ENCODE results near the gene ETV4. TPM values are rescaled to one million over a fixed set of nuclear protein-coding genes. Genes with fewer than 3 reads are reported as not detected.

ETV4 gene
- total RNA-seq, 1 donor from 2014 or later: 3.7 TPM

DNA sequence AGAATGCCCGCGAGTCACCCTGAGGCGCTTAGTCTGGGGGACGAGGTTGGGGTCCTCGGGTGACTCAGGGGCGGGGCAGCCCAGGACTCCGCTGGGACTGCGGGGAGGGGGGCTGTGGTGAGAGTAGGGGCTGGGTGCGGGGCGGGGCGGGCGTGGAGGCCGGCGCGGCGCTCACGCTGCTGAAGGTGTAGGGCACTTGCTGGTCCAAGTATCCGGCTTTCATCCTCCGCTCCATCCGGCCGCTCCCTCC lies 832 bp downstream of the ETV4 start:
- DNase-seq (ENCODE audit: low spot score): no peak

GRCh38 chr17:43543771-43544575 lies 2.2 kb downstream of the ETV4 start:
- DNase-seq (ENCODE audit: low spot score): no peak

DNA sequence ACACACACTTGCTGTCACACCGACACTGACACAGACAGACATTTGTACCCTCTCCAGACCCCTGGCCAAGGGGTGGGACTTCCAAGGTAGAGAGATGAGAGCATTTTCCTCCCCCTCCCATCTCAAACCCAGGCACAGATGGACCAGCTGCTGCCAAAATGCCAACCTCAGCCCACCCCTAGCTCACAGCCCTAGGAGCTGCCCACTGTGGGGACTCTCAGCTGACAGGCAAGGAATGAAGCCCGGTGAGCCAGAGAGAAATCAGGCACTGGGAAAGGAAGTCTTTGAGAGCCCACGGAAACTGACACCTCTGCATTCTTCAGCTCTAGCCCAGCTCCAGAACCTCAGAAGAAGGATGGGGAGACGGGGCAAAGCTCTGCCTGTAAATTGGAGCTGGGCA lies 2.8 kb downstream of the ETV4 start:
- no peak for DNase-seq (ENCODE audit: low spot score)

- DNase-seq (ENCODE audit: low spot score): no peak
Observed at GRCh38 chr17:43542859-43543258, 3.3 kb downstream of the ETV4 start.

DNA sequence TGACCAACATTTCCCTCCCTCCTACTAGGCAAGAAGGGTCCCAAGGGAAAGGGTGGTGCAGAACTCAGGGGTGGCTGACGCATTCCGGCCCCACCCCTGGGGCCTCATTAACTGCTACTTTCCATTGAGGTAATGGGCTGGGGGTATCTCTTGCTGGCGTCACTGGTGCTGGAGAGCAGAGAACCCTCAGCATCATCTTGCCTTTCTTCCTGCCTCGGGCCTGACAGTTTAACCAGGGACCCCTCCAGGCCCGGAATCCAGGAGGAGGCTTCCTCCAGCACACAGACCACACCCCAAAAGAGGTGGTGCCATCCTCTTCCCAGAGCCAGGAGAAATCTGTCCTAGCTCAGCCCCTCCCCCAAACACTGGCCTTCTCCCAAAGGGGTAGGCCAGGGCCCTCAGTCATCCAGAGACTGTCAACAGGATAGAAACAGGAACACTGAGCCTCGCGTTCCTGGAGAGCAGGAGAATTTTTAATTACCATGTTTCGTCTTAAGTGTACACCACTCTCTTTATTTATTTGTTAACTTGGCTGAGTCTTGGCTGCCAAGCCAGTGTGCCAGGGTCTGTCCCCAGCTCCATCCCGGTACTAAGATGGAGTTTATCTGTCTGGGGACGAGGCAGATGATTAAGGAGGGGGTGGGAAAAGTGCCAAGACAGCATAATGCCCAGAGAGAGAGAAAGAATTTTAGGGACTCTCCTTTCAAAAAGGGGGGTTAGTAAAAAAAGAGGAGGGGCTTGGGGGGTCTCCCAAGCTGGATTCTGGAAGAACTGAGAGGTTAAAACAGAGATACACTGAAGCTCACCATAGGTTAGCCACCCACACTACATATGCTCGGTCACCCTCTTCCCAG lies 5.1 kb downstream of the ETV4 start:
- no peak for DNase-seq (ENCODE audit: low spot score)

GRCh38 chr17:43536236-43536992 lies 9.7 kb downstream of the ETV4 start:
- DNase-seq (ENCODE audit: low spot score): no peak

DNA sequence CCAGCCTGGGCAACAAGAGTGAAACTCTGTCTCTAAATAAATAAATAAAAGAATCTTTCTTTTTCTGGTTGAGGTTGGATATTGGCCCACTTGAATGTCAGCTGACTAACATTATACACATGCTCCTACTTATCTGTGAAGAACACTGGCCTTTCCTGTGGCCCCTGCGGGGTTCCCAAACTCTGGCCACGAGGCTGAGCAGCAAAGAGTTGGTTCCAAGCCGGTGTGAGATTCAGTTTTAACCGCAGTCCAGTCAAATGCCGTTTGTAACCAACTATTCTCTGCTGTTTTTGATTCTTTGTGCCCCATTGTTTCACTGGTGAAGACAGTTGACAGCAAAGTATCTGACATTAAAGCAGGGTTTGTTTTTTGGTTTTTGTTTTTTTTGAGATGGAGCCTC lies 11.2 kb downstream of the ETV4 start:
- DNase-seq (ENCODE audit: low spot score): no peak

DNA sequence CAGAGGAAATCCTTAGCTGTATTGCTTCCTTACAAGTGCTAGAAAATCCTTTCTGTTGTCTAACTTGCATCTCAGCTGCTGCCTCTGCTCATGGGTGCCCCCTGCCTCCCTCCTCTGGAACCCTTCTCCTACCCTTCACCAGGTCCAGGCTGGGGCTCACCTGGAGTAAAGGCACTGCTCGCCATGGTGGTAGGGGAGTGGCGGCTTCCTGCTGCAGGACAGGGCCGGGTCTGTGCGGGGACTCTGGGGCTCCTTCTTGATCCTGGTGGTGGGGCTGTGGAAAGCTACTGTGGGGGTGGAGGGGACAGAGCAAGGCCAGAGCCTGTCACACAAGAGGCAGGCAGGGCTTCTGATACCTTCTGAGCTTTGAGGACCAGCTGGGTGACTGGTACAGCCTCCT lies 12.4 kb downstream of the ETV4 start:
- no peak for DNase-seq (ENCODE audit: low spot score)

DNA sequence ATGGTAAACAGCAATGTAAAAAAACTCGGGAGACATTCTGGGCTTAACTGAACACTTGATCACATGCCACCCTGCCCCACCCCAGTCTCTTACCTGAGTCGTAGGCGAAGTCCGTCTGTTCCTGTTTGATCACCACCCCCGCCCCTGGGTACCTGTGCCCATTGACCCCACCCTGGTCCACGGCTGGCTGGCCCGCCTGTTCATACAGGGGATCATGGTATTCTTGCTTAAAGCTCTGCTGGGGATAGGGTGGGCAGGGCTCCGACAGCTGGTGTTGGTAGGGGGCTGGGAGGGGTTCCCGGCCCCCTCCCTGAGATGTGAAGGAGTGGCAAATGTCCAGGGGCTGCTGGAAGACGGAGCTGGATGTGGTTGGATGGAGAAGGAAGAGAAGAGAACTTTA lies 13.6 kb downstream of the ETV4 start:
- no peak for DNase-seq (ENCODE audit: low spot score)

DNA sequence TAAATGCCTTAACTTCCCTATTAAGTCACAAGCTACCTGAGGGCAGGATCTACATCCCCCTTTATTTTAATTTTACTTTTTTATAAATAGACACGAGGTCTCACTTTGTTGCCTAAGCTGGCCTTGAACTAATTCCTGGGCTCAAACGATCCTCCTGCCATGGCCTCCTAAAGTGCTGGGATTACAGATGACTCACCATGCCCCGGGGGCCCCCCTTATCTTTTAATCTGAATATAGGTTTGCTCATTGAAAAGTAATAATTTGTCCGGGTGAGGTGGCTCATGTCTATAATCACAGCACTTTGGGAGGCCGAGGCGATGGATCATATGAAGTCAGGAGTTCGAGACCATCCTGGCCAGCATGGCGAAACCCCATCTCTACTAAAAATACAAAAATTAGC lies 14.2 kb downstream of the ETV4 start:
- DNase-seq (ENCODE audit: low spot score): no peak

DNA sequence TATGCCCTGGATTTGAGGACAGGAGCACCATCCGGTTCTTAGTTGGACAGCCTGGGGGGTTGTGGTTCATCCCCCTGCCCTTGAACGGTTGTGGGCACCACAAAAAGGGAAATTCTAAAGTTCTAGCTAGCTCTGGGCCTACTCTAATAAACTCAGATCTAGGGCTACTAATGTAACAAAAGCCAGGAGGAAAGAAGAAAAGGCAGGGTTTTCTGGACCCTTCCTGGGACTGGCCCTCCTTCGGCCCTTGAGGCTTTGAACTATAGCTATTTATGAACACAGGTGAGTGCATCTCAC lies 15.1 kb downstream of the ETV4 start:
- no peak for DNase-seq (ENCODE audit: low spot score)

DNA sequence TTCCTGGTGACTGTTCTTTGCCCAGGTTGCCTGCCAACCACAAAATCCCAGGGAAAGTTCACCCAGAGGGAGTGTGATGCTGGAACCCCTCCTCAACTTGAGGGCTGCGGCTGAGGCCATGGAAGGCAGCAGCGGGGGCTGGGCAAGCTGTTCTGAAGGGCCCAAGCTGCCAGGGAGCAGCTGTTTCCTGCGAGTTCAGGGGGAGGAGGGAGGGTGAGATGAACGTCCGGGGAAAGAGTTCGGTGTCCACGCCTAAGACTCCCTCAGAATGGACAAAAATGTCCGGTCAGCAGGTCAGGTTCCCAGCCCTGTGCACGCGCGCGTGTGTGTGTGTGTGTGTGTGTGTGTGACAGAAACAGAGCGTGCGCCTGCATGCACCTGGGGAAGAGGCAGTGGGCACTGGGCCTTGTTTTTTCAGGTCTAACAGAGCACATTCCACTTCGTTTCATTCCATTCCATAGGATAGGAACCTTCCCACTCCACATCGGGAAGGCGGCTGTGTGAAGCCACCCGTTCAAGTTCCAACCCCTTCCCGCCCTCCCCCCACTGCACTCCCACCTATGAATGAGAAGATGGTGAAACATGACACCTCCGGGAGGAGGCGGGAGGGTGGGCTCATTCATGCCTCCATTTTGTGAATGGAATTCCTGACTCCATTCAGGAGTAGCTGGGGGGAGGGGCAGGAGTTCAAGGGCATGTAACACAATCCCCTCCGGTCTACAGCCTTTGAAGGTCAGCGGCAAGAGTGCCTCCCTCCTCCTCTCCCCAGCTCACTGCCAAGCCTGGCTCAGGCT lies 15.7 kb downstream of the ETV4 start:
- DNase-seq (ENCODE audit: low spot score): peak; percentile 70

- no peak for DNase-seq (ENCODE audit: low spot score)
Observed at GRCh38 chr17:43529947-43530287, 16.2 kb downstream of the ETV4 start.

DNA sequence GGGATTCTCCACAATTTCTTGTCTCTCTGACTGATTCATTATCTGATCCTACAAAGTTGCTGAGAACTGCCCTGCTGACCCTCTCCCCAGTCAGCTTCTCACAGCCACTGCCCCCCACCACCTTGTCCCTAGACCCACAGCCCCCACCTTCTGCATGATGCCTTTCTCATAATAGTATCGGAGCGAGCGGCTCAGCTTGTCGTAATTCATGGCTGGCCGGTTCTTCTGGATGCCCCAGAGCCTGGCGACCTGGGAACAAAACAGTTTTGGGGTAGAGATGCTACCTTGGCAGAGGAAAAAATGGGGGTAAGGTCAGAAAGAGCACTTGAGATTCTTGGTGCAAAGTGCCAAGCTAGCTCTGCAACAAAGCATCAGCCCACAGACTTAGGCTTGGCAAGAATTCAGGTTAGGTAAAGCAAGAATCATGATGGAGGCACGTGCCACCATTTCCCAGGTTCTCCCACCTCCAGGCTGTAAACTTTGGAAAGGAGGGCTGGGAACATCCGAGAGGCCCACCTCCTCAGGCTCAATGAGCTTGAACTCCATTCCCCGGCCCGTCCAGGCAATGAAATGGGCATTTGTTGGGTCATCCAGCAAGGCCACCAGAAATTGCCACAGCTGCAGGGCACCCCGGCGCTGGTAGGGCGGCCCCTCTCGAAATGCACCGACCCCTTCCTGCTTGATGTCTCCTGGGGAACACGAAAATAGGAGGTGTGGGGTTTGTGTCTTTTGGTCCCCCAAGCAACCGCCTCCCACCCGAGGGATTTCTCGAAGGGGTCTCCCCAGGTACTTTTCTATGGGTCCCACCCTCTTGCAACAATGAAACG lies 16.9 kb downstream of the ETV4 start:
- no peak for DNase-seq (ENCODE audit: low spot score)

GRCh38 chr17:43528319-43528987 lies 17.7 kb downstream of the ETV4 start:
- DNase-seq (ENCODE audit: low spot score): no peak

DNA sequence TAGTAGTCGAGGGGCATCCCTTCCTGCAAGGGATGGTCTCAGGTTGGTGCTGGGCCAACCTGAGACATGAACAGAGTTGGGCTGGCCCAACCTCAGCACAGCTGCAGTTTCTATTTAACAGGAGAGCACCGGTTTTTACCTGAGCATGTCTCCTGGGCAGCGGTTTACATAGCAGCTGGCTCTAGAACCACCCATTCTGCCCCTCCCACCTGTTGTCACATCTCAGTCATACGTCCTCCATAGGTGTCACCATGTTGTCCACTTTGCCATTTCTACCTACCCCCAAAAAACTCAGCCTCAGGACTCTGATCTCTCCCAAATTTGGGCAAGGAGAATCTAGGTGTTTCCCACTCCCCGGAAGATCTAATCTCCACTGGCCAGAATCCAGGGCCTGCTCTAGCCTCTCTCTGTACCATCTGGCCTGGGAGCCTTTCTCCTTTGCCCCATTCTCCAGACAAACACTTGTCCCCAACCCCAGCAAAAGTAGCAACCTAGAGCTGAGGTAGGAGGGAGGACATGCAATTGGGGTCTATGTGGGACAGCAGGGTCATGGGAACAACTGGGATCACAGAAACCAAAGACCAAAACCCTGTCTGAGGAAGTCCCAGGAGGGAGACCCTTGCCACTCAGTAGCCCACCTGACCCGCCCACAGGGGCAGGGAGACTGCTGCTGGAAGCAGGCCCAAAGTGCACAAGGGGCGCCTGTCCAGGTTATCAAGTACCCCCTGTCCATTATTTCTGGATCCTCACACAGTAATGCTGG lies 19.1 kb downstream of the ETV4 start:
- no peak for DNase-seq (ENCODE audit: low spot score)

- no peak for DNase-seq (ENCODE audit: low spot score)
Observed at GRCh38 chr17:43524945-43525575, 21.1 kb downstream of the ETV4 start.

DNA sequence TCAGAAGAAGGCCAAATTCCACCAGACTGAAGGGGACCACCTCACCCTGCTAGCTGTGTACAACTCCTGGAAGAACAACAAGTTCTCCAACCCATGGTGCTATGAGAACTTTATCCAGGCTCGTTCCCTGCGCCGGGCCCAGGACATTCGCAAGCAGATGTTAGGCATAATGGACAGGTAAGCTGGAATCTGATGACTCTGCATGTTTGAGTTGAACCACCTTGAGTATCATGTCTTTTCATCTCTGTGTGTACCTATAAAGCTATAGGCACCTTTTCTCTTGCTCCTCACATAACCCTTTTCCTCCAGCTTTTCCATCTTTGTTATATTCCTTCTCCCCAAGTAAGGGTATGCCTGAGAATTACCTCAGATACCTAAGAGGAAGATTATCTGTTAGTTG lies 24.8 kb downstream of the ETV4 start:
- DNase-seq (ENCODE audit: low spot score): no peak

- DNase-seq (ENCODE audit: low spot score): no peak
Observed at GRCh38 chr17:43517615-43518386, 28.3 kb downstream of the ETV4 start.
